ENCODE data around the gene MFF.

Gene MFF, protein sequence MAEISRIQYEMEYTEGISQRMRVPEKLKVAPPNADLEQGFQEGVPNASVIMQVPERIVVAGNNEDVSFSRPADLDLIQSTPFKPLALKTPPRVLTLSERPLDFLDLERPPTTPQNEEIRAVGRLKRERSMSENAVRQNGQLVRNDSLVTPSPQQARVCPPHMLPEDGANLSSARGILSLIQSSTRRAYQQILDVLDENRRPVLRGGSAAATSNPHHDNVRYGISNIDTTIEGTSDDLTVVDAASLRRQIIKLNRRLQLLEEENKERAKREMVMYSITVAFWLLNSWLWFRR

DNA sequence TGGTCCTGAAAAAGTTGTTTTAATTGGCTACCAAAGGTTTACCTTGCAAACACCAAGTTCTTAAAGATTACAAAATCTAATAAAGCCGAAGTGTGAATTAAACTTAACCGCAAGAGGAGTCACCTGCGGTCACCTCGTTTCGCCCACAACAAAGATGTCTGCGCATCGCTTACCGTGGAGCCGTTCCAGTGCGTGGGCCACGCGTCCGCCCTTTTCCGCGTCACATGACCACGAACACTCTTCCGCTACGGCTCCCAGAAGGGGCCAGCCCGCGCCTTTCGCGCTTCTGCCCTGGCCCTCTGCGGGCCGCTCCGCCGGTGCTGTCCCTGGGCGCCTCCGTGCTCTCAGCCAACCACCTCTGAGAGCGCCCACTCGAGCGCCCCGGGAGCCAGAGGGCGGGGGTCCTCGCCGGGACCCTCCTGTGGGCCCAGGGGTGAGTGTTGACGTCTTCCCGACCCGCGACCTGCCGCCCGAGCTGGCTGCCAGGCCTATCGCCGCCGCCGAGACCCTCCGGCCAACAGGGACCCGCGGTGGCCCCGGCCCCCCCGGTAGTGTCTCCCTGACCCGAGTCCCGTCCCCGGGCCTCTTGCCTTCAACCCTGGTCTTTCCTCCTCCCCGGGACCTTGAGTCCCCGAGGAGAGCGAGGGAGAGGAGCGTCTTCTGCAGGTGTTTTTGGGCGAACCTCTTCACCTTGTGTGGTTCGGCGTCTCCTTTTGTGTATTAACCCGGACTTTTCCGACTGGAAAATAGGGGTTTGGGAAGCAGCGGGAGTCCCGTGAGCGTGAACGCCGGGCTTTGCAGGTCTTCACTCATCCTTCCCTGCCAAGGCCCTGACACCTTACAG lies at the start of gene MFF:
TSS of gene MFF (plus strand) at position 257 of the 844 bp plus-strand sequence. CDS start 5,415 bp downstream, outside the sequence.
- TF ChIP-seq, protein P1, sequence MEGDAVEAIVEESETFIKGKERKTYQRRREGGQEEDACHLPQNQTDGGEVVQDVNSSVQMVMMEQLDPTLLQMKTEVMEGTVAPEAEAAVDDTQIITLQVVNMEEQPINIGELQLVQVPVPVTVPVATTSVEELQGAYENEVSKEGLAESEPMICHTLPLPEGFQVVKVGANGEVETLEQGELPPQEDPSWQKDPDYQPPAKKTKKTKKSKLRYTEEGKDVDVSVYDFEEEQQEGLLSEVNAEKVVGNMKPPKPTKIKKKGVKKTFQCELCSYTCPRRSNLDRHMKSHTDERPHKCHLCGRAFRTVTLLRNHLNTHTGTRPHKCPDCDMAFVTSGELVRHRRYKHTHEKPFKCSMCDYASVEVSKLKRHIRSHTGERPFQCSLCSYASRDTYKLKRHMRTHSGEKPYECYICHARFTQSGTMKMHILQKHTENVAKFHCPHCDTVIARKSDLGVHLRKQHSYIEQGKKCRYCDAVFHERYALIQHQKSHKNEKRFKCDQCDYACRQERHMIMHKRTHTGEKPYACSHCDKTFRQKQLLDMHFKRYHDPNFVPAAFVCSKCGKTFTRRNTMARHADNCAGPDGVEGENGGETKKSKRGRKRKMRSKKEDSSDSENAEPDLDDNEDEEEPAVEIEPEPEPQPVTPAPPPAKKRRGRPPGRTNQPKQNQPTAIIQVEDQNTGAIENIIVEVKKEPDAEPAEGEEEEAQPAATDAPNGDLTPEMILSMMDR (conservative IDR thresholded peaks at IDR 0.05), result peak; percentile 56
- TF ChIP-seq ZFX (IDR thresholded peaks at IDR 0.05), result peak; percentile 90
- H3K27ac ChIP-seq, result peak within 1 kb of the TSS; percentile 90

DNA sequence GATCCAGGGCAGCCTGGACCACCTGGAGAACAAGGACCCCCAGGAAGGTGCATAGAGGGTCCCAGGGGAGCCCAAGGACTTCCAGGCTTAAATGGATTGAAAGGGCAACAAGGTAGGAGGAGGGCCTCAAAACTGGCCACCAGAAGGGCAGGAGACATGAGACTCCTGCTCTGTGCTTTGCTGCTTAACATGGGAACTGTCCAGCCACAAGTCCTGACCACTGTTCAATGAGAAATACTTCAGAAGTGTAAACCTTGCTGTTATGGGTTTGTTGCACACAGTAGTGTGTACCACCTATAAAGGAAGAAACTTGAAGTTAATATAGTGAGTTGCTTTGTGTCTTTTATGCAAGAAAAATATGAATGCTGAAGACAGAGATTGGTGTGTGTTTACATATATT lies 44.2 kb upstream of the MFF start:
- no peak overlapping the region for H3K27ac ChIP-seq
- TF ChIP-seq ZFX (IDR thresholded peaks at IDR 0.05), result no peak
- TF ChIP-seq, protein P1 (conservative IDR thresholded peaks at IDR 0.05), result no peak

DNA sequence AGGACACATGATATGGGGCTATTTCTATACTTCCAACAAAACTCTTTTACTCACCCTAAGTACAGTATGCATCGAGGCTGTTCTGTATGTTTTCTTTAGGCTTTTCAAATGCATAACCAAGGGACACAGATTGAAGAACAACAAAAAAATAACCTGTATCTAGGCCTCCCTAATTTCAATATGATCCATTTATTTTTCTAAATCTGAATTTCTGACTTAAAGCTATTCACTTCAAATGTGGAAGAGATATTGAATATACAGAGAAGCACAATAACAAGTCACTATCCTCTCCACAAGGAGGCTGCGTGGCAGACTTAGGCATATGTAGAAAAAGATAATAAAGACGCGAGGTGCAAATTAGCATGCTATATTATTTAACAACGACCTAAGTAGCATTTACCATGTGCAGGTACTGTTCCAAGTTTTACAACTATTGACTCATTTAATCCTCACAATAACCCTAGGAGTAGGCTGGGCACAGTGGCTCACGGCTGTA lies 39.3 kb upstream of the MFF start:
- TF ChIP-seq, protein P1 (conservative IDR thresholded peaks at IDR 0.05), result no peak
- no peak for TF ChIP-seq ZFX (IDR thresholded peaks at IDR 0.05)
- no peak overlapping the region for H3K27ac ChIP-seq

DNA sequence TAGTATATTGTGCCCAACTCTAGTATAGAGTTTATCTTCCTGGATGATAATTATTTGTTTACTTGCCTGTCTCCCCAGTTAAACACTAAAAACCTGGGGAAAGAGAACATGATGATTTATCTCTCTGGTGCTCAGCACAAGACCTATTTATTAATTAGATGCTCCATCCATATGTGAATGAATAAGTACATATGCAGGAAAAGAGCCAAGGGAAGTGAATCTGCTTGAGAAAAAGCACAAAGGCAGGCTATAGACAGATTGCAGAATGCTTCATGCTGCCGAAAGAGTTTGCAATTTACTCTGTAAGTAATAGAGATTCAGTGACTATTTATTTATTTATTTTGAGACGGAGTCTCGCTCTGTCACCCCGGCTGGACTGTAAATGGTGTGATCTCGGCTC lies 37.3 kb upstream of the MFF start:
- H3K27ac ChIP-seq, result no peak overlapping the region
- no peak for TF ChIP-seq ZFX (IDR thresholded peaks at IDR 0.05)
- TF ChIP-seq, protein P1 (conservative IDR thresholded peaks at IDR 0.05), result no peak

DNA sequence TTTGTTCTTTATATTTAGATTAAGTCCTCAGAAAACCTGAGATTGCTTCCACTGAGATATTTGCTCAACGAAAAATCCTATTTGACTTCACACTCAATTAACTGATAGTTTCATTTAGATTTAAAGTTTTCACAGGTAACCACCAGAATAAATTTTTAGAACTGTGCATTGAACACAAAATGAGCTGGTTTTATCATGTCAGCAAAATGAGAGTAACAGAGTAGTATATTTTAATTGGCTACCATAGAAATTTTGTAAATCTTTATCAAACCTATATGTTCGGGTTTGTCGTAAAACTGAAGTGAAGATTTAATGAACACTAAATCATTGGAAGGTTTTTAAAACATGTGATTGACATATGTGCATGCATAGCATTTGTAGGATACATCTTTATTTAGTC lies 32.7 kb upstream of the MFF start:
- no peak overlapping the region for H3K27ac ChIP-seq
- TF ChIP-seq, protein P1 (conservative IDR thresholded peaks at IDR 0.05), result no peak
- no peak for TF ChIP-seq ZFX (IDR thresholded peaks at IDR 0.05)

DNA sequence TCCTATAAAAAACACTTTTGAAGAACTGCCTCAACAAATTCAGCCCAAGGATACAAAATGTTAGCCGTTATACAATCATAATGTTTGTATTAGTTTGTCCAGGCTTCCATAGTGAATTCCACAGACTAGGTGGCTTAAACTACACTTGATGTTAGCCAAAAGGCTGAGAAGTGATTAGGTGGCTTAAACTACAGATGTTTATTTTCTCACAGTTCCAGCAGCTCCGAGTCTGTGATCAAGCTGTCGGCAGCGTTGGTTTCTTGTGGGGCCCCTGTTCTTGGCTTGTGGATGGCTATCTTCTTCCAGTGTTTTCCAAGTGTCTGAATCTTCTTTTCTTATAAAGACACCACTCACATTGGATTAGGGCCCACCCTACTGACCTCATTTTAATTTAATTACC lies 31.5 kb upstream of the MFF start:
- no peak for TF ChIP-seq ZFX (IDR thresholded peaks at IDR 0.05)
- TF ChIP-seq, protein P1 (conservative IDR thresholded peaks at IDR 0.05), result no peak
- no peak overlapping the region for H3K27ac ChIP-seq

DNA sequence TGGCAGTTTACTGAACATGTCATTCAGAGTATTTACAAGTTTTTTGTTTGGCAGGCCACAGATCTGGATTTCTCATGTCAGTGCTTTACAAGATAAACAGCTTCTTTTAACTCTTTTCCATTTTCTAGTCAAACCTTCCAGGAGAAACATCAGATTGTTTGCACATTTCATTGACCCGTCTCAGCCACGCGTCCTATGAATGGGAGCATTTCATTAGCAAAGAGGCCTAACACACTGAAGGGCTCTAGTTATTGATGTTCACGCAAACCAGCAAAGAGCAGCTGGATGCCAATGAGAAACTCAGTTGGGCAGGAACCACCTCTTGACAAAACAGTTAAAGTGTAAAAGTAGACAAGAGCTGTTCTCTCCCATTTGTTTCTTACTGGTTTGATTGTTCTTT lies 29.2 kb upstream of the MFF start:
- TF ChIP-seq ZFX (IDR thresholded peaks at IDR 0.05), result no peak
- TF ChIP-seq, protein P1 (conservative IDR thresholded peaks at IDR 0.05), result no peak
- no peak overlapping the region for H3K27ac ChIP-seq
